ENCODE results near the gene HOXB3. TPM values are rescaled to one million over a fixed set of nuclear protein-coding genes. Genes with fewer than 3 reads are reported as not detected.

HOXB3 gene
- polyA plus RNA-seq, 1 of the 3 experiments (the other 2 are of a cell fraction): 0.46 TPM

DNA sequence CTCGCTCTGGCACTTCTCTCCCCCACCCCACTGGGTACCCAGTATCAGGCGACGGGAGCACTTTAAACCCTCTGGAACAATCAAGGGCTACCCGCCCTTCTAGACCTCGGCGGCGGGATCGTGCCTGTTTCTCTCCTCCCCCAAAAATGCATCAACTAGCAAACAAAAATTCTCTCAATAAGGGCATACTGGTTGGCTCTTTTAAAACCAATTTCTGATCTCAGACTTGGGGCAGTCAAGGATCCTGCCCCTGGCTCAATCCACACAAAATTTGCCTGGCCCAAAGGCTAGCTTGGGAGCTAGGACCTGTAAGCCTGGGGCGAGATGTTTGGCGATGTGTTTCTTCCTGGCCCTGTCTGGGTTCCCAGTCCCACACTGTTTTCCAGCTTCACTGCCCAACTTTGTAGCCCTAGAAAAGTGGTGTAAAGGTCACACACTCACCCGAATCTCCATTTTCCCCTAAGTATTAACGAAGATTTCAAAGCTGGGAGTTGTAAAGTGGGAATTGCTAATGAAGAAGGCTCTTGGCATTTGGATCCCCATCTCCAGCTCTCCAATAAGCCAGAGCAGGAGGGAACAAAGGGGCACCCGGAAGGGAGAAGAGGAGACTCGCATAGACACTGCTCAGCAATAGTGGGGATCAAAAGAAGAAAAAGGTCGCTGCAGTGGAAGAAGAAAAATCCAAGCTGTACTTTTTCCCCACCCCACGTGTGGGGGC lies 30.8 kb downstream of the HOXB3 start:
- H2AFZ ChIP-seq (ENCODE audit: low read depth): no peak overlapping the region
- no peak overlapping the region for H3K9ac ChIP-seq
- H3K27ac ChIP-seq (ENCODE audit: low read depth in 2 of 2, low read length in 1 of 2): no peak overlapping the region
- no peaks in the 10 kb centered on the region for H3F3A ChIP-seq (replicated peaks; ENCODE audit: insufficient read depth)
- H3K4me2 ChIP-seq: no peak overlapping the region
- peak; percentile 64; the same call in 1 of the 2 replicates for TF ChIP-seq EZH2phosphoT487 (IDR thresholded peaks at IDR 0.05; ENCODE audit: borderline replicate concordance, low read depth)
- TF ChIP-seq SMC3 (IDR thresholded peaks at IDR 0.05; ENCODE audit: low read depth, low read length): no peak
- H3K9me2 ChIP-seq: no peaks in the 10 kb centered on the region
- 25% methylated on average over 16 of the region's 16 CpGs for WGBS (ENCODE audit: low lambda C conversion rate)
- no peaks in the 10 kb centered on the region for H3K9me3 ChIP-seq
- H3K27me3 ChIP-seq (ENCODE audit: insufficient read depth): peaks cover 96% of the 10 kb centered on the region
- peaks cover 0 to 2% of the 10 kb centered on the region in 2 experiments; a peak in 1 of 4 replicates for H3K4me1 ChIP-seq (ENCODE audit: control insufficient read depth in 1 of 2, insufficient read depth in 2 of 2, low read depth in 1 of 2, low read length in 1 of 2)
- H3K79me2 ChIP-seq (ENCODE audit: insufficient read depth): no peaks in the 10 kb centered on the region
- DNase-seq: no peak
- H4K20me1 ChIP-seq (ENCODE audit: insufficient read depth): peaks cover 6% of the 10 kb centered on the region; the same call in 1 of the 2 replicates
- ChIA-PET CTCF (interaction anchor here (1.0 to 1.4 kb wide), 4 partner anchors 9 to 59 kb away, joined by 3 to 4 read pairs (median 3); partner anchors contain the start of gene HOXB5), POLR2A (no interaction called here)
- no peak overlapping the region for H3K4me3 ChIP-seq (ENCODE audit: low read depth in 2 of 2, low read length in 1 of 2)
- H3K36me3 ChIP-seq (replicated peaks in 1 of 2; ENCODE audit: control insufficient read depth in 1 of 2, insufficient read depth in 2 of 2, low read length in 1 of 2): no peaks in the 10 kb centered on the region

- H3K9me3 ChIP-seq: no peaks in the 10 kb centered on the region
- H3K36me3 ChIP-seq (replicated peaks in 1 of 2; ENCODE audit: control insufficient read depth in 1 of 2, insufficient read depth in 2 of 2, low read length in 1 of 2): no peaks in the 10 kb centered on the region
- no peaks in the 10 kb centered on the region for H3K9me2 ChIP-seq
- TF ChIP-seq FOXJ3 (CRISPR knock-in tag; IDR thresholded peaks at IDR 0.05) (no peak), JUND (IDR thresholded peaks at IDR 0.05) (no peak), MEF2A (IDR thresholded peaks at IDR 0.05; ENCODE audit: borderline replicate concordance, low read depth) (no peak), RAD21 (IDR thresholded peaks at IDR 0.05; ENCODE audit: low read length) (no peak), RCOR1 (IDR thresholded peaks at IDR 0.05; ENCODE audit: low read length) (no peak), GABPA (IDR thresholded peaks at IDR 0.05; ENCODE audit: low read depth) (no peak)
- WGBS (ENCODE audit: low lambda C conversion rate): 15% methylated on average over 2 of the region's 2 CpGs
- no peak overlapping the region for H3K9ac ChIP-seq
- no peaks in the 10 kb centered on the region for H3K79me2 ChIP-seq (ENCODE audit: insufficient read depth)
- CTCF ChIA-PET: interaction anchor here (1.0 to 1.1 kb wide), 2 partner anchors 8 to 35 kb away, joined by 3 read pairs; partner anchors contain the start of gene HOXB5
- H3K27me3 ChIP-seq (ENCODE audit: insufficient read depth): peaks cover 98% of the 10 kb centered on the region
- H3K4me2 ChIP-seq: no peak overlapping the region
- DNase-seq: no peak
- H3K4me3 ChIP-seq (ENCODE audit: low read depth in 2 of 2, low read length in 1 of 2): no peak overlapping the region
- POLR2A ChIA-PET: no interaction called here
- peaks cover 0 to 2% of the 10 kb centered on the region in 2 experiments; a peak in 1 of 4 replicates for H3K4me1 ChIP-seq (ENCODE audit: control insufficient read depth in 1 of 2, insufficient read depth in 2 of 2, low read depth in 1 of 2, low read length in 1 of 2)
- H2AFZ ChIP-seq (ENCODE audit: low read depth): no peak overlapping the region
- no peaks in the 10 kb centered on the region for H3F3A ChIP-seq (replicated peaks; ENCODE audit: insufficient read depth)
- peaks cover 6% of the 10 kb centered on the region; the same call in 1 of the 2 replicates for H4K20me1 ChIP-seq (ENCODE audit: insufficient read depth)
- H3K27ac ChIP-seq (ENCODE audit: low read depth in 2 of 2, low read length in 1 of 2): no peak overlapping the region
Observed at GRCh38 chr17:48558831-48559121, 31.3 kb downstream of the HOXB3 start.

GRCh38 chr17:48558057-48558830 lies 31.8 kb downstream of the HOXB3 start:
- Histone ChIP-seq H3F3A (replicated peaks; ENCODE audit: insufficient read depth) (no peaks in the 10 kb centered on the region), H3K4me3 (ENCODE audit: low read depth in 2 of 2, low read length in 1 of 2) (no peak overlapping the region), H3K9me2 (no peaks in the 10 kb centered on the region), H3K9ac (no peak overlapping the region), H3K27me3 (ENCODE audit: insufficient read depth) (peaks cover 98% of the 10 kb centered on the region), H3K4me2 (no peak overlapping the region), H3K4me1 (ENCODE audit: control insufficient read depth in 1 of 2, insufficient read depth in 2 of 2, low read depth in 1 of 2, low read length in 1 of 2) (peaks cover 0 to 2% of the 10 kb centered on the region in 2 experiments; a peak in 1 of 4 replicates), H3K27ac (ENCODE audit: low read depth in 2 of 2, low read length in 1 of 2) (no peak overlapping the region), H4K20me1 (ENCODE audit: insufficient read depth) (peaks cover 6% of the 10 kb centered on the region; the same call in 1 of the 2 replicates), H2AFZ (ENCODE audit: low read depth) (no peak overlapping the region), H3K36me3 (replicated peaks in 1 of 2; ENCODE audit: control insufficient read depth in 1 of 2, insufficient read depth in 2 of 2, low read length in 1 of 2) (no peaks in the 10 kb centered on the region), H3K79me2 (ENCODE audit: insufficient read depth) (no peaks in the 10 kb centered on the region), H3K9me3 (no peaks in the 10 kb centered on the region)
- POLR2A ChIA-PET: no interaction called here
- DNase-seq: no peak
- CTCF ChIA-PET: interaction anchor here (1.2 to 1.4 kb wide), 4 partner anchors 12 to 608 kb away, joined by 3 to 4 read pairs (median 4); no protein-coding TSS in a partner anchor
- TF ChIP-seq CTCF (IDR thresholded peaks at IDR 0.05) (no peak), GABPA (IDR thresholded peaks at IDR 0.05; ENCODE audit: low read depth) (no peak), RCOR1 (IDR thresholded peaks at IDR 0.05; ENCODE audit: low read length) (no peak)
- 20% methylated on average over 13 of the region's 13 CpGs for WGBS (ENCODE audit: low lambda C conversion rate)
